ENCODE data around the gene SFXN1. TPM values are rescaled to one million over a fixed set of nuclear protein-coding genes. Genes with fewer than 3 reads are reported as not detected.

SFXN1 gene
- total and polyA plus RNA-seq, 2 of the 4 experiments (the other 2 are of a cell fraction), result 131 to 410 TPM

Other genes starting within 250 kb of the SFXN1 start
- 0.18 and 0.28 TPM in 2 replicates for gene DRD1, start 34.4 kb upstream of the SFXN1 start, total RNA-seq (2012; rRNA removed)
- gene DRD1, start 34.4 kb upstream of the SFXN1 start, polyA plus RNA-seq (2012; rRNA removed), result 0.16 and 0.19 TPM in 2 replicates
- gene HRH2, start 179.5 kb downstream of the SFXN1 start, total RNA-seq (2012; rRNA removed), result not detected in 2 replicates
- gene HRH2, start 179.5 kb downstream of the SFXN1 start, polyA plus RNA-seq (2012; rRNA removed), result not detected in 2 replicates